ENCODE measurements around the gene TBC1D7. TPM values are rescaled to one million over a fixed set of nuclear protein-coding genes. Genes with fewer than 3 reads are reported as not detected.

The TBC1D7 gene
- polyA plus RNA-seq, 2 of the 4 experiments (the other 2 are of a cell fraction) = 34.6 to 55.9 TPM

- ChIA-PET POLR2A (interaction anchor here (0.6 kb wide), 1 partner anchor 20 kb away, joined by 3 read pairs; no protein-coding TSS in a partner anchor), CTCF (interaction anchor here (0.9 kb wide), 1 partner anchor 69 kb away, joined by 4 read pairs; no protein-coding TSS in a partner anchor)
- Histone ChIP-seq H3K9me3 (no peaks in the 10 kb centered on the region), H3K27ac (no peak overlapping the region), H3K4me2 (no peak overlapping the region), H3K4me1 (0 out of 3 replicates have a peak, but pooled peaks cover under 1% of the 10 kb centered on the region), H3K4me3 (no peak overlapping the region)
- no peak for FAIRE-seq
- no peak for ATAC-seq
- TF ChIP-seq REST (IDR thresholded peaks at IDR 0.05) (no peak), RNF2 (IDR thresholded peaks at IDR 0.05; ENCODE audit: borderline replicate concordance, low read depth) (no peak), USF2 (IDR thresholded peaks at IDR 0.05) (no peak), ELK1 (IDR thresholded peaks at IDR 0.05; ENCODE audit: low read depth, low read length) (no peak), SREBF2 (IDR thresholded peaks at IDR 0.05) (no peak), MYC (IDR thresholded peaks at IDR 0.05; ENCODE audit: borderline replicate concordance, low read length) (no peak)
- WGBS (ENCODE audit: missing lambda C conversion rate) = 47% methylated on average over 6 of the region's 6 CpGs
- DNase-seq (ENCODE audit: low read depth in 1 of 2, low spot score in 1 of 2) = no peak
Observed at GRCh38 chr6:13263669-13264068, 64.7 kb downstream of the TBC1D7 start.

- DNase-seq (ENCODE audit: low read depth in 1 of 2, low spot score in 1 of 2) (no peak), ATAC-seq (no peak), FAIRE-seq (no peak)
- Histone ChIP-seq H3K4me3 (no peak overlapping the region), H3K27ac (no peak overlapping the region), H3K4me1 (no peaks in the 10 kb centered on the region), H3K4me2 (no peak overlapping the region), H3K9me3 (no peaks in the 10 kb centered on the region)
- POLR2A ChIA-PET = no interaction called here
- 8% methylated on average over 1 of the region's 1 CpG for WGBS (ENCODE audit: missing lambda C conversion rate)
- TF ChIP-seq PHF8 (IDR thresholded peaks at IDR 0.05; ENCODE audit: borderline replicate concordance, low read depth) = no peak
- no peak for TF ChIP-seq RNF2 (IDR thresholded peaks at IDR 0.05; ENCODE audit: borderline replicate concordance, low read depth)
- TF ChIP-seq SREBF2 (IDR thresholded peaks at IDR 0.05) = no peak
- TF ChIP-seq MAZ (IDR thresholded peaks at IDR 0.05; ENCODE audit: borderline replicate concordance, low read depth, low read length) = no peak
- no peak for TF ChIP-seq NR3C1 (IDR thresholded peaks at IDR 0.05)
- no peak for TF ChIP-seq GATA3 (IDR thresholded peaks at IDR 0.05; ENCODE audit: borderline replicate concordance)
- no peak for TF ChIP-seq PBX3 (IDR thresholded peaks at IDR 0.05)
- TF ChIP-seq MAX (IDR thresholded peaks at IDR 0.05) = no peak
- no peak for TF ChIP-seq ZNF302 (CRISPR knock-in tag; IDR thresholded peaks at IDR 0.05)
- TF ChIP-seq SMC3 (IDR thresholded peaks at IDR 0.05) = no peak
- no peak for TF ChIP-seq HEYL (CRISPR knock-in tag; IDR thresholded peaks at IDR 0.05)
- TF ChIP-seq POLR2A (IDR thresholded peaks at IDR 0.05; ENCODE audit: low read length) = no peak
- TF ChIP-seq POLR2AphosphoS2 (conservative IDR thresholded peaks at IDR 0.05; ENCODE audit: low read length) = no peak
- no peak for TF ChIP-seq HES2 (IDR thresholded peaks at IDR 0.05)
- CTCF ChIA-PET = no interaction called here
Observed at GRCh38 chr6:13262302-13263230, 65.8 kb downstream of the TBC1D7 start.

Data from A549 (cell line).